CD4-positive, alpha-beta T cell treated with Interleukin-4 for 4 hours (primary cell): ENCODE measurements around the gene NHP2.

Experiments used
- DNase-seq: peaks from one replicate; pipeline ENCODE4 v3.0.0-alpha.2; 2020

Gene NHP2

DNA sequence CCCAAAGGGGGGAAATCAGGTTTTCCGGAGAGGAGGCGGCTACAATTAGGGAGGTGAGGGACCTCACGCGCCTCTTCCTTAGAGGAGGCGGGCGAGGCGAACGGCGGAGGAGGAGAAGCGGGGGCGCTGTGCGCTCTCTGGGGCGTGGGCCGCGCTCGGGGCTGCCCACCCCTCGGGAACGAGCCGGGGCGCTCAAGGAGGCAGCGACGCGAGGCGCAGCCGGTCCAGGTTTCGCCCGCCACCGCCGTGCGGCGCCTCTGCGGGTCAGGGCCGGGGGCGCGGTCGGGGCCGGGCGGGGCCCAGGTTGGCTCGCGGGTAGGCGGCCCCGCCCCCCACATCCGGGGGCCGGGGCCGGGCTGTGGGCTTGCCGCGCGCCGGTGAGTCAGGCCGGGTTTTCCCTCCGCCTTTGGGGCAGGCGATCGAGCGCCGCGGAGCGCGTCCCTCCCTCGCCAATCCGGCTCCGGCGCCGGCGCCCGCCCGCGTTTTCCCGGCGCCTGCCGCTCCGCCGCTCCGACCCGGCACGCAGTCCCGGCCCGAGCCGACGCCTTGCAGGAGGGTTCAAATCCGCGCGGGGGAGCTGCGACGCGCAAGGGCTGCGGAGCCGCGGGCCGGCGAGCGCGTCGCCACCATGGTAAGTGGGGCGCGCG lies 40.4 kb downstream of the NHP2 start, which contains the start of gene N4BP3:
N4BP3 (plus strand) TSS at position 392 of the 647 bp plus-strand sequence. CDS start 6,052 bp downstream, outside the sequence.
- DNase-seq = peak; percentile 85

DNA sequence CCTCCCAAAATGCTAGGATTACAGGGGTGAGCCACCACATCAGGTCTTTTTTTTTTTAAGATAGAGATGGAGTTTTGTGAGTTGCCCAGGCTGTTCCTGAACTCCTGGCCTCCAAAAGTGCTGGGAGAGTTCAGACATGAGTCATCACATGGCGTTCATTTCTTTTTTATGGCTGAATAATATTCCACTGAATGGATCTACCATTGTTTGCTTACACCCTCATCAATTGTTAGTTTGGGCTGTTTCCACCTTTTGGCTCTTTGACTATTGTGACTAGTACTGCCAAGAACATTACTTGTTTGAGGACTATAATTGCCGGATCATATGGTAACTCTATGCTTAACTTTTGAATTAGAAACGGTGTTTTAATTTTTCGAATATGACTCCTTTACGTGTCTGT lies 41.1 kb downstream of the NHP2 start:
- DNase-seq = no peak

DNA sequence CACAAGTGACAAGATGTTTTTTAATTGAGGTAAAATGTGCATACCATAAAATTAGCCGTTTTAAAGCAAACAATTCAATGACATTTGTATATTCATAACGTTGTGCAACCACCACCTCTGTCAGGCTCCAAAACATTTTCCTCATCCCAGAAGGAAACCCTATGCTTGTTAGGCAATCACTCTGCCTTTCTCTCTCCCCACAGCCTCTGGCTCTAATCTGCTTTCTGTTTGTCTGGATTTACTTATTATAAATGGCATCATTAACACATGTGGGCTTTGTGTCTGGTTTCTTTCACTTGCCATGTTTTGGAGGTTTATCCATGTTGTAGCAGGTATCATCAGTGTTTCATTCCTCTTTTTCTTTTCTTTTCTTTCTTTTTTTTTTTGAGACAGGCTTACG lies 41.8 kb downstream of the NHP2 start:
- no peak for DNase-seq

DNA sequence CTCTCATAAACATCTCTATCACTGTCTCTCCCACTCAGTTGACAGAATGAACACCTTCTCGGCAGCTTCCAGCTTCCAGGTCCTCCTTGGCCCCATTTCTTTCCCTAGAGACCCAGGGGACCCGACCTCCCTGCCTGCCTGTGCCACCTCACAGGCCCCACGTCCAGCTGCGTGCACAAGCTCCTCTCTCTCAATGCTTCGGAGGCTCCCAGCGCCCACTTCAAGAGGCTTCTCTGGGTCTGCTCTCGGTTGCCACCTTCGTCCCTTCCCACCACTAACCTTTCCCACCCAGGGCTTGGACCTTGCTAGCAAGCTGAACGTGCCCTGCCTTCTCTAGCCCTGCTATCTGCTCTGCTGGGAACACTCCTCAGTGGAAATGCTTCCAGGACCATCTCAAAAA lies 43.2 kb downstream of the NHP2 start:
- no peak for DNase-seq

DNA sequence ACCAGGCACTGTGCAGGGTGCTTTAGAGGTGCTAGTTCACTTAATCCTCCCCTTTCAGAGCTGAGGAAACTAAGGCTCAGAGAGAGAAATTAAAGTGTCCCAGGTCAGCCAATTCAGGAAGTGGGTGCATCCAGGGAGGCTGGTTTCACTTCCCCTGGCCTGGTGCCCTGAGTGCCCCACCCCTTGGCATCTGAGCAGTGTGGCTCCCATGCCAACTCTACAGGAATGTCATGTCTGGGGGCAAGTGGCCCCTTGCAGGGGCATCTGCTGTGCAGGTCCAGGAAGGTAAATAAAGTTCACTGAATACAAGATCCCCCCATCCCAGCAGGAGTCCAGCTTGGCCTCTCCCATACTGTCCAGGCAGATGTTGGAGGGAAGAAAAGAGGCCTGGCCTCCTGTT lies 44.7 kb downstream of the NHP2 start:
- DNase-seq = no peak

DNA sequence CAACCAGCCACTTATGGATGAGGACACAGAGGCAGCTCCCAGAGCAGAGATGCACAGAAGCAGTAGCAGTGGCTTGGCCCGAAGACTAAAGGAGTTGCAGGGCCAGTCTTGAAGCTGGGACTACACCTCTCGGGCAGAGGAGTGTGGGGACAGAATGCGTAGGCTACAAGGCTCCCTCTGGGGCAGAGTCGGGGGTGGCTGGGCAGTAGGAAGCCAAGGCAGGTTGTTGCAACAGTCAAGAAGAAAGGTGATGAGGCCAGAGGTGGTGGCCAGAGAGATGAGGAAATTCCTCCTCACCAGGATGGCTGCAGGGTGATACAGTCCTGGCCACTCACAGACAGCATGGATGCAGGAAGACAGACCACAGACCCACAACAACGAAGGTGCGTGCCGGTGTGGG lies 45.2 kb downstream of the NHP2 start:
- no peak for DNase-seq

DNA sequence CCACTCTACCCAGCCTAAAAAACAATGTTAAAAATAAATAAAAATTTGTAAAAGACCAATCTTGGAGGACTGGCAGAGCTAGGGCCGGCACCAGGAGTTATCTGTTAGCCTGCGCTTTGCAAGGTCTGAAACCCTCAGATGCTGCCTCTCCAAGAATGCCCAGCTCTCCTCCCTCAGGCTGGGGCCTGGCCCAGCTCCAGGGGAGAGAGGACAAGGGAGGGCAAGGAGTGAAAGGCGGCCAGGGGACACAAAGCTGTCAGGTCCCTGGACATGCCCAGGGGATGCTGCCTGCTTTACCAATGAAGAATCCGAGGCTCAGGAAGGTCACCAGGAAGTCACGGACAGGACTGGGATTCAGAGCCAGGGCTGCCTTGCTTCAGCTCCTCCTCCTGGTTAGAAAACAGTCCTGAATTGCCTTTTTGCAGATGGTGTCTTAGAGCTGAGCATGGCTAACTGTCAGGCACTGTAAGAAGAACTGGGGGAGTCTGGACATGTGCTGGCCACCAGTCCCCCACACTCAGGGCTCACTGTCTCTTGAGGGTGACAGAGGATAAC lies 45.9 kb downstream of the NHP2 start:
- no peak for DNase-seq

DNA sequence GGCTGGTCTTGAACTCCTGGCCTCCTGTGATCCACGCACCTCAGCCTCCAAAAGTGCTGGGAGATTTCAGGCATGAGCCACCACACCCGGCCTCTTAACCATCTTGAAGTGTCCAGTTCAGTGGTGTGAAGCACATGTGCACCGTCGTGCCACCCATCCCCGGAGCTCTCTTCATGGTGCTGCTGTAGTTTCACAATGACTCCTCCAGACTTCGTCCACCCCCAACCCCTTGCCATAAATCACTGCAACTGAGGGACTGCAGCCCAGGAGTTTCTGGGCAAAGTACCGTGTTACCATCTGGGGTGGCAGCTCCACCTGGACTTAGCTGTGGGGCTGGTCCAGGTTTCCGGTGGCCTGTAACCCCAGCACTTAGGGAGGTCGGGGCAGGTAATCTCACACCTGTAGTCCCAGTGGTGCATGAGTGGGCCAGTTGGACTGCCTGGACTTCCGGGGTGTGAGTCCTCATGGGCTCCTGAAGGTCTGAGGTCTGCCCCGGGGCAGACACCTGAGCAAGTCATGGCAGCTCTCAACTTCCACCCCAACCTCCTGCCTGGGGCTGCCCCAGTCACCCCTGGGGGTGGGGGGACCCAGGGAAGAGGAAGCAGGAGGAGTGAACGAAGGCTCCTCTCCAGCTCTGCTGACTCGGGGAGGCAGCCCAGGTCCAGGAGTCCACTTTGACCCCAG lies 47.0 kb downstream of the NHP2 start:
- DNase-seq = no peak

DNA sequence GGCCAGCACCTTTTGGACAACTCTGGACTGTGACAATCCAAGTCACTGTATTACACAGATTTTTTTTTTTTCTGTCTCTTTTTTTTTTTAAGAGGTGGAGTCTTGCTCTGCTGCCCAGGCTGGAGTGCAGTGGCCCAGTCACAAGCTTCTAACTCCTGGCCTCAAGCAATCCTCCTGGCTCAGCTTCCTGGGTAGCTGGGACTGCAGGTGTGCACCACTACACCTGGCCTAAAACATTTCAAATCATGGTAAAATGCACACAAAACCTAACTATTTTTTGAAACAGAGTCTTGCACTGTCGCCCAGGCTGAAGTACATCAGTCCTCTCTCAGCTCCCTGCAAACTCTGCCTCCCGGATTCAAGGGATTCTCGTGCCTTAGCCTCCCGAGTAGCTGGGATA lies 47.6 kb downstream of the NHP2 start:
- no peak for DNase-seq

DNA sequence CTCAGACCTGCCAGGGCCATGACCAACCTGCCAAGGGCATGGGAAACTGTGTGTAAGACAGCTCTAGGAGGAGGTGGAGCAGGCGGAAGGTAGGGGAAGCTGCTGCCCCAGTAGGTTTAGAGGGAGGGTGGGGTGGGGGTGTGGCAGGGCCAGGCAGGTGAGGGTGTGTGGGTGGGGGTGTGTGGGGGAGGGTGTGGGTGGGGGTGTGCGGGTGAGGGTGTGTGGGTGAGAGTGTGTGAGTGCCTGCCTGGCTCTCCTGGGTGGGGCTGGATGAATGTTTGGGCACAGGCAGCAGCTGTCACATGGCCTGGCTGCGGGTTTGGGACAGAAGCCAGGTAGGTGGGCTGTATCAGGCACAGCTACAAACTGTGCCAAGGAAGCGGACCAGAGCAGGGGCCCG lies 49.2 kb downstream of the NHP2 start:
- no peak for DNase-seq

DNA sequence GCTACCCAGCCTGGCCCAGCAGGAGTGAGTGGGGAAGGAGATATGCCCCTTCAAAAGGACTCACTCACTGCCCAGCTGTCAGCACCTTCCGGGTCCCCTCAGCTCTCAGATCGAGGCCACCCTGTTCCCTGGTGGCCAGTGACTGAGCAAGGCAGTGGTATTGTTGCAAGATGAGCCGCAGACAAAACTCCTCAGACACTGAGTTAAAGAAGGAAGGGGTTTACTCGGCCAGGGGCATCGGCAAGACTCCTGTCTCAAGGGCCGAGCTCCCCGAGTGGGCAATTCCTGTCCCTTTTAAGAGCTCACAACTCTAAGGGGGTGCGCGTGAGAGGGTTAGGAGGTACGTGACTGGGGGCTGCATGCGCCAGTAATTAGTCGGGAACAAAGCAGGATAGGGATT lies 50.1 kb downstream of the NHP2 start:
- DNase-seq = no peak
